ENCODE data around the gene HIRIP3.

HIRIP3 gene

GRCh38 chr16:29995911-29996765, 721 bp upstream of the HIRIP3 start, which contains the start of gene INO80E:
Gene INO80E, plus strand, starts transcription at chr16:29996241. Its CDS starts 70 bp downstream, at chr16:29996311.
- DNase-seq, result peak; percentile 100

- no peak for DNase-seq
Observed at GRCh38 chr16:29994600-29995323, 655 bp downstream of the HIRIP3 start.

DNA sequence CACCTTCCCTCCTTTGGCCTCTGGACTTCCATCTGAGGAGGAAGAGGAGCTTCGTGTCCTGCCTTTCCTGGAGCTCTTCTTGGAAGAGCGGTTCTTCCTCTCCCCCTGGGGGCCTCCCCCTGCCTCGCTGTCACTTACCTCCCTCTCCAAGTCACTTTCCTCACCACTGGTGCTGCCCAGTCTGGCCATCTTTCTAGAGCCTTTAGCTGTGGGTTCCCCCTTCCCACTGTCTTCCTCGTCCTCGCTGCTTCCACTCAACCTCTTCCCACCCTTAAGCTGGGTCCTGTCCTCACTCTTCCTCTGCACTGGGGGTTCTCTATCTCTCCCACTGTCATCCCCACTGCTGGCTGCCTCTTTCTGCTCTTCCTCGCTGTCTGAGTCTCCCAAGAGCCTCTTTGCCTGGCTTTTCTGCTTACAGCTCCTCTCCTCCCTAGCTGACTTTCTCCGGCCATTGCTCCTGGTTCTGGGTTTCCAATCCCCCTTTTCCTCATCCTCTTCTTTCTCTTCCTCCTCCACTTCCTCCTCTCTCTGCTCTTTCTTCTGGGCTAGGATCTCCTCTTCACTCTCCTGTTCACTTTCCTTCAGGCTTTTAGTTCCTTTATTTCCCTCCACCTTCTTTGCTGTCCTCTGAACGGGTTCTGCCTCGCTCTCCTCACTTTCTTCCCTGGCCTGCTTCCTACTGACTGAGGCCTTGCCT, 1.4 kb downstream of the HIRIP3 start:
- DNase-seq, result no peak

DNA sequence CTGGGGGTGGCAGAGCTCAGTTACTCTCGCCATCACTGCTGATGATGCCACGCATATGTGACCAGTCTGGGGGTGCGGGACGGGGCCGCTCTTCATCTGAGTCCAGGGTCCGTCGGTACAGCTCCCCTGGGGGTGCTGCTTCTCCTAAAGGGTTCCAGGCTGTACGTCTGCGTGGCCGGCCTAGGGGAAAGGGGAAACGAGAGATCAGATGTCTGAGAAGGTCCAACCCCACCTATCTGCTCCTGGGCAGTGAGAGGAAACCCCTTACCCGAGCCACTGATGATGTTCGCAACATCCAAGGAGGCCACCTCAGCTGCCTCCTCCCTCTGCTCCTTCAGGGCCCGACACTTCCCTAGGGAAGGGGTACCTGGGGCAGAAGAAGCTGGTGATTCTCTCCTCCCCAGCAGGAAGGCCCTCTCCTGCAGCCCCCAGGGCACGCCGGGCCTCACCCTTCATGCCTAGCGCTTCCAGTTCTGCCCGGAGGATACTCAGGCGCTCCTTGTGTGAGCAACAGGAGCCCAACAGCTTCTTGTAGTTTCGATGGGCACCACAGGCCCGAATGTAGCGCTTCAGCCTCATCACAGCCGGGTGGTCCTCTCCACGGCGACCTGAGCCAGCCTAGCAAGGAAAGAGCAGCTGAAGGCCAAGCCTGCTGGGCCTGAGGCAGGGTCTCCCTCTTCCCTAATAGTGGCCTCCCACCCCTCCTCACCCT, 2.1 kb downstream of the HIRIP3 start:
- DNase-seq, result no peak

GRCh38 chr16:29992344-29992967, 3.0 kb downstream of the HIRIP3 start:
- DNase-seq, result no peak

DNA sequence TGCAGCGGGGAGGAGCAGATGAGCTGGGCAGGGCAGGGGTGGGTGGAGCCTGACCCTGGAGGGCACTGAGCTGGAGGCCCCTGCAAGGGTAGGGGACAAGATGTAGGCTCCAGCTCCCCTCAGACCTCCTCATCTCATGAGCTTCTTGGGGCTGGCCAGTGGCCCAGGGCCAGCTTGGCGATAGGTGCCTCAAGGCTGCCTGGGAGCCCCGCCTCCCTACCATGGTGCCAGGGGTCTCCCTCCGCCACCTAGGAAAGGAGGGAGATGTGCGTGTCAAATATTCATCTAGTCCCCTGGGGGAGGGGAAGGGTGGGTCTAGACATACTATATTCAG, 3.9 kb downstream of the HIRIP3 start:
- DNase-seq, result no peak

DNA sequence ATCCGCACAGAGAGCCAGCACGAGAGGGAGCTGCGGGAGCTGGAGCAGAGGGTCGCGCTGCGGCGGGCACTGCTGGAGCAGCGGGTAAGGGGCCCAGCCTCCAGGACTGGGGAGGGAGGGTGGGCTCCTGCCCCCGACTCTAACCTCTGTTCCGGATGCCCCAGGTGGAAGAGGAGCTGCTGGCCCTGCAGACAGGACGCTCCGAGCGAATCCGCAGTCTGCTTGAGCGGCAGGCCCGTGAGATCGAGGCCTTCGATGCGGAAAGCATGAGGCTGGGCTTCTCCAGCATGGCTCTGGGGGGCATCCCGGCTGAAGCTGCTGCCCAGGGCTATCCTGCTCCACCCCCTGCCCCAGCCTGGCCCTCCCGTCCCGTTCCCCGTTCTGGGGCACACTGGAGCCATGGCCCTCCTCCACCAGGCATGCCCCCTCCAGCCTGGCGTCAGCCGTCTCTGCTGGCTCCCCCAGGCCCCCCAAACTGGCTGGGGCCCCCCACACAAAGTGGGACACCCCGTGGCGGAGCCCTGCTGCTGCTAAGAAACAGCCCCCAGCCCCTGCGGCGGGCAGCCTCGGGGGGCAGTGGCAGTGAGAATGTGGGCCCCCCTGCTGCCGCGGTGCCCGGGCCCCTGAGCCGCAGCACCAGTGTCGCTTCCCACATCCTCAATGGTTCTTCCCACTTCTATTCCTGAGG, 4.4 kb downstream of the HIRIP3 start:
- DNase-seq, result no peak

DNA sequence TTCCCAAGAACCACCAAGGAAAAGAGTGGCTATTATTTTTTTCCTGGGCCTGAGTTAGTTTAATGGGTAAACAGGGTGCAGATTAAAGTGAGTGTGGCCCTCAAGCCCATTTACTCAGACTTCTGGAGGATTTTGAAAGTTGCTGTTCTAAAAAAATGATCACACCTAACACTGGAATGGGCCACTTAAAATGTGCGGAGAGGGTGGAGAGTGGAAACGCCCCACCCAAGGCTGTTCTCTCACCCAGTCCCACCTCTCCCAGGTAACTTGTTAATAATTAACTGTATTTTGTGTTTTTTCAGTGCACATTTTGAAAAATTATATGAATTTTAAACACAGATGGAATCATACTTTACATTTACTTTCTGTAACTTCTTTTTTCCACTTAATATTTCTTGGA, 5.4 kb downstream of the HIRIP3 start:
- no peak for DNase-seq

DNA sequence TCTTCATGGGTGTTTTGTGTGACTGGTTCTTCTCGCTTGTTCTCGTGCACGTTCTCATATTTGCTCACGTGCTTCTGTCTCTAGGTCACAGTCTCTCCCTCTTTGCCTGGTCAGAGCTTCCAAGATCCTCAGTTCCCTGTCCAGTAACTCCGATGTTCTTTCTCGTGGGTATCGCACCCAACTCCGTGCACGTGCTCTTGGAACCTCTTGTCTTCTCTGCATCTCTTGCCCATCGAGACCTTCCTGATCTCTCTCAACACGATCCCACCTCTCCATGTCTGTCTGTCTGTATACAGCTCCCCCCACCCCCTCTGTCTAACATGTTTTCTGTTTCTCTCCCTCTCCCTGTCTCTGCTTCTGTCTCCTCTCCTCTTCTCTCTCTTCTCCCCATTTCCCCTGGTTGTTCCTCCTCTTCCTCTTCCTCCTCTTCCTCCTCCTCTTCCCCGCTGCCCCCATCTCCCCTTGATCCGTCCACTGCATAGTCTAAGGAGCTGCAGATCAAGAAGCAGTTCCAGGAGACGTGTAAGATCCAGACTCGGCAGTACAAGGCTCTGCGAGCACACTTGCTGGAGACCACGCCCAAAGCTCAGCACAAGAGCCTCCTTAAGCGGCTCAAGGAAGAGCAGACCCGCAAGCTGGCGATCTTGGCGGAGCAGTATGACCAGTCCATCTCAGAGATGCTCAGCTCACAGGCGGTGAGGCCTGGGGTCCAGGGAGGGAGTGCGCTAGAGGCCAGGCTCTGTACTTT, 6.1 kb downstream of the HIRIP3 start:
- no peak for DNase-seq

- no peak for DNase-seq
Observed at GRCh38 chr16:29988346-29989075, 6.9 kb downstream of the HIRIP3 start.

DNA sequence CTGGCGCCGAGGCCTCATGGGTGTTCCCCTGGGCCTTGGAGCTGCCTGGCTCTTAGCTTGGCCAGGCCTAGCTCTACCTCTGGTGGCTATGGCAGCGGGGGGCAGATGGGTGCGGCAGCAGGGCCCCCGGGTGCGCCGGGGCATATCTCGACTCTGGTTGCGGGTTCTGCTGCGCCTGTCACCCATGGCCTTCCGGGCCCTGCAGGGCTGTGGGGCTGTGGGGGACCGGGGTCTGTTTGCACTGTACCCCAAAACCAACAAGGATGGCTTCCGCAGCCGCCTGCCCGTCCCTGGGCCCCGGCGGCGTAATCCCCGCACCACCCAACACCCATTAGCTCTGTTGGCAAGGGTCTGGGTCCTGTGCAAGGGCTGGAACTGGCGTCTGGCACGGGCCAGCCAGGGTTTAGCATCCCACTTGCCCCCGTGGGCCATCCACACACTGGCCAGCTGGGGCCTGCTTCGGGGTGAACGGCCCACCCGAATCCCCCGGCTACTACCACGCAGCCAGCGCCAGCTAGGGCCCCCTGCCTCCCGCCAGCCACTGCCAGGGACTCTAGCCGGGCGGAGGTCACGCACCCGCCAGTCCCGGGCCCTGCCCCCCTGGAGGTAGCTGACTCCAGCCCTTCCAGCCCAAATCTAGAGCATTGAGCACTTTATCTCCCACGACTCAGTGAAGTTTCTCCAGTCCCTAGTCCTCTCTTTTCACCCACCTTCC, 7.9 kb downstream of the HIRIP3 start:
- no peak for DNase-seq

- DNase-seq, result no peak
Observed at GRCh38 chr16:29986931-29987330, 8.5 kb downstream of the HIRIP3 start.

- no peak for DNase-seq
Observed at GRCh38 chr16:29986231-29986630, 9.2 kb downstream of the HIRIP3 start.

GRCh38 chr16:29985271-29985811, 10.1 kb downstream of the HIRIP3 start:
- no peak for DNase-seq

GRCh38 chr16:29984764-29985147, 10.7 kb downstream of the HIRIP3 start:
- no peak for DNase-seq

- DNase-seq, result no peak
Observed at GRCh38 chr16:29984137-29984763, 11.2 kb downstream of the HIRIP3 start.

DNA sequence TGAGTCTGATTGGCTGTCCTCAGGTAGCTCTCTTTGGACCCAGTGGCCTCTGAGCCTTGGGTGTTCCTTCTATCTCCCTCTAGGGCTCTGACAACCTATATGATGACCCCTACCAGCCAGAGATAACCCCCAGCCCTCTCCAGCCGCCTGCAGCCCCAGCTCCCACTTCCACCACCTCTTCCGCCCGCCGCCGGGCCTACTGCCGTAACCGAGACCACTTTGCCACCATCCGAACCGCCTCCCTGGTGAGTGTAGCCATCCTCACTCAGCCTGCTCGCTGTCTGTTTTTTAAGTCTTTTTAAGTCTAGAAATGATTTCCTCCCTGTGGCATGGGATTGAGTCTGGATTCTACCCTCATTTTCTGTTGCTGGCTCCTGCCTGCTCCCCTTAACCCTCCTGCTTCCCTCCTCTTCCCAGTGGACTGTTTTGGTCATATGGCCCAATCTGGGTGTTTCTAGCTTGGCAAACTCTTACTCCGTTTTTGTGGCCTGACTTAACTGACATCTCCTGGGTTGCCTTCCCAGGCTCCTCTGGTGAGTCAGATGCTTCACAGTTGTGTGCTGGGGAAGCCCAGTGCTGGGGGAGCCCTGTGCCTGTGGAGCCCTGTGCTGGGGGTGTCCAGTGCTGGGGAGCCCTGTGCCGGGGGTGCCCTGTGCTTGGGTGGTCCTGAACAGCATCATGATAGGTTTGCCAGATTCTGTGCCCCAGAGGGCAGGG, 11.8 kb downstream of the HIRIP3 start:
- no peak for DNase-seq

Data from NCI-H345 (cell line).